GM23338 (cell line): ENCODE results near the gene VENTX. TPM values are rescaled to one million over a fixed set of nuclear protein-coding genes. Genes with fewer than 3 reads are reported as not detected.

ENCODE experiments used
- ATAC-seq: fragments of 200-7000 bp; cut with Tn5 transposase; 3 replicates; pipeline ENCODE4 v1.9.1; 2020
- DNase-seq: peaks from one replicate; pipeline ENCODE4 v3.0.0-alpha.2; 2015; ENCODE audit warnings: low spot score
- H2AFZ ChIP-seq: fragments of 200-600 bp; sonication (generic); 2 replicates; pipeline ENCODE4 v1.8.0; 2016; ENCODE audit warnings: antibody characterized with exemption, mild to moderate bottlenecking, moderate library complexity
- H3F3A ChIP-seq: fragments of 200-600 bp; sonication (generic); replicated peaks from 2 replicates; pipeline ENCODE4 v1.8.0; 2017; ENCODE audit warnings: antibody characterized with exemption, mixed run types, low read depth
- H3K27ac ChIP-seq: fragments of 200-600 bp; sonication (generic); 2 replicates; pipeline ENCODE4 v1.6.1; 2016; ENCODE audit warnings: low read depth
- H3K27me3 ChIP-seq: fragments of 200-600 bp; sonication (generic); 2 replicates; pipeline ENCODE4 v1.8.0; 2016; ENCODE audit warnings: mild to moderate bottlenecking, mixed run types, moderate library complexity; ENCODE audit not compliant: insufficient read depth
- H3K36me3 ChIP-seq: fragments of 200-600 bp; sonication (generic); 2 replicates; pipeline ENCODE4 v1.8.0; 2016; ENCODE audit warnings: mild to moderate bottlenecking; ENCODE audit not compliant: insufficient read depth
- H3K4me1 ChIP-seq: fragments of 200-600 bp; sonication (generic); 2 replicates; pipeline ENCODE4 v1.8.0; 2016; ENCODE audit warnings: mild to moderate bottlenecking, moderate library complexity; ENCODE audit not compliant: insufficient read depth
- H3K4me2 ChIP-seq: fragments of 200-600 bp; sonication (generic); 2 replicates; pipeline ENCODE4 v1.7.1; 2017; ENCODE audit warnings: mixed run types
- H3K4me3 ChIP-seq: fragments of 200-600 bp; sonication (generic); 2 replicates; pipeline ENCODE4 v1.6.1; 2016; ENCODE audit warnings: mixed run types
- H3K79me2 ChIP-seq: fragments of 200-600 bp; sonication (generic); replicated peaks from 2 replicates; pipeline ENCODE4 v1.8.0; 2017; ENCODE audit warnings: mild to moderate bottlenecking; ENCODE audit not compliant: insufficient read depth
- H3K9me2 ChIP-seq: fragments of 200-600 bp; sonication (generic); 2 replicates; pipeline ENCODE4 v1.8.0; 2017; ENCODE audit not compliant: insufficient read depth
- H4K20me1 ChIP-seq: fragments of 200-600 bp; sonication (generic); replicated peaks from 2 replicates; pipeline ENCODE4 v1.8.0; 2017; ENCODE audit warnings: mild to moderate bottlenecking; ENCODE audit not compliant: insufficient read depth
- H3K27ac Mint-ChIP-seq: 2 replicates; pipeline ENCODE4 v1.8.0; 2020; ENCODE audit warnings: inconsistent platforms, mild to moderate bottlenecking, moderate library complexity, mixed read lengths
- H3K27me3 Mint-ChIP-seq: 3 replicates; pipeline ENCODE4 v1.8.0; 2022; ENCODE audit warnings: low read depth, mild to moderate bottlenecking, moderate library complexity, mixed read lengths, inconsistent platforms; ENCODE audit not compliant: insufficient read depth, poor library complexity
- H3K36me3 Mint-ChIP-seq: 3 replicates; pipeline ENCODE4 v1.8.0; 2021; ENCODE audit warnings: low read depth, mild to moderate bottlenecking, inconsistent platforms, moderate library complexity, mixed read lengths
- H3K4me1 Mint-ChIP-seq: 3 replicates; pipeline ENCODE4 v1.8.0; 2020; ENCODE audit warnings: mild to moderate bottlenecking, inconsistent platforms, mixed read lengths
- H3K4me3 Mint-ChIP-seq: 3 replicates; pipeline ENCODE4 v1.8.0; 2021; ENCODE audit warnings: moderate library complexity, mild to moderate bottlenecking, inconsistent platforms, mixed read lengths
- H3K9me3 Mint-ChIP-seq: 3 replicates; pipeline ENCODE4 v1.8.0; 2020; ENCODE audit warnings: moderate library complexity, mild to moderate bottlenecking, inconsistent platforms, mixed read lengths
- CREB1 ChIP-seq: fragments of 250-450 bp; sonication (Bioruptor Pico); IDR thresholded peaks from 2 replicates; pipeline ENCODE4 v1.5.0; 2020; ENCODE audit warnings: low read depth, mild to moderate bottlenecking, moderate library complexity
- CTCF ChIP-seq, 2 experiments: fragments of 200-600 bp in 1 of 2; sonication (generic) in 1 of 2; conservative IDR thresholded peaks; 2 replicates each; pipeline versions ENCODE4 v1.5.1 to v1.6.1; 2016 to 2017; ENCODE audit warnings: antibody characterized with exemption in 2 of 2, low read depth in 2 of 2, mild to moderate bottlenecking in 2 of 2, moderate library complexity in 1 of 2
- ETS1 ChIP-seq: IDR thresholded peaks from 2 replicates; pipeline ENCODE4 v1.6.1; 2016; ENCODE audit warnings: antibody characterized with exemption
- EZH2 ChIP-seq: fragments of 200-600 bp; sonication (generic); IDR thresholded peaks from one replicate; pipeline ENCODE4 v1.8.0; 2017; ENCODE audit warnings: antibody characterized with exemption, mild to moderate bottlenecking, low read depth; ENCODE audit not compliant: unreplicated experiment
- EZH2phosphoT487 ChIP-seq: fragments of 200-600 bp; sonication (generic); IDR thresholded peaks from one replicate; pipeline ENCODE4 v1.8.1; 2018; ENCODE audit warnings: antibody characterized with exemption; ENCODE audit not compliant: unreplicated experiment
- JUNB ChIP-seq: IDR thresholded peaks from one replicate; pipeline ENCODE4 v1.6.1; 2016; ENCODE audit warnings: antibody characterized with exemption; ENCODE audit not compliant: unreplicated experiment
- NANOG ChIP-seq: IDR thresholded peaks from 2 replicates; pipeline ENCODE4 v1.6.1; 2016; ENCODE audit warnings: antibody characterized with exemption, borderline replicate concordance
- POLR2AphosphoS5 ChIP-seq: IDR thresholded peaks from 2 replicates; pipeline ENCODE4 v1.6.1; 2016; ENCODE audit warnings: antibody characterized with exemption, low read depth
- REST ChIP-seq: IDR thresholded peaks from one replicate; pipeline ENCODE4 v1.6.1; 2018; ENCODE audit warnings: antibody characterized with exemption; ENCODE audit not compliant: unreplicated experiment
- STAT1 ChIP-seq: IDR thresholded peaks from one replicate; pipeline ENCODE4 v1.6.1; 2016; ENCODE audit warnings: antibody characterized with exemption; ENCODE audit not compliant: unreplicated experiment
- ZNF114 ChIP-seq: fragments of 250-450 bp; sonication (Bioruptor Pico); IDR thresholded peaks from 2 replicates; pipeline ENCODE4 v1.5.0; 2020; ENCODE audit warnings: mild to moderate bottlenecking, moderate library complexity
- polyA plus RNA-seq: library from polyadenylated mRNA; unstranded; fragments of >200 nt; fragmentation: Nextera tagmentation; extraction: Ambion mirVana; gene quantifications from 2 replicates; pipeline ENCODE4 v1.2.1, GENCODE V29; 2016
- total RNA-seq: library from RNA; depleted of rRNA; stranded (reverse); fragments of >200 nt; shearing (Covaris generic); gene quantifications from 2 replicates; pipeline ENCODE4 v1.2.3, GENCODE V29; 2014

VENTX gene
- total and polyA plus RNA-seq, 2 experiments from 2014 or later: 4.8 to 8.1 TPM

GRCh38 chr10:133205146-133205545 lies 32.5 kb upstream of the VENTX start (continued):
- no peak for TF ChIP-seq CTCF (conservative IDR thresholded peaks at IDR 0.05; ENCODE audit: low read depth in 2 of 2)

GRCh38 chr10:133206356-133207040 lies 31.2 kb upstream of the VENTX start:
- no peaks in the 10 kb centered on the region for H3K36me3 ChIP-seq
- no peak overlapping the region for H3K27ac Mint-ChIP-seq
- H3F3A ChIP-seq: 0 out of 2 replicates have a peak, but pooled peaks cover 3% of the 10 kb centered on the region
- H4K20me1 ChIP-seq: no peaks in the 10 kb centered on the region
- DNase-seq (no peak), ATAC-seq (no peak)
- H3K9me3 Mint-ChIP-seq: no peaks in the 10 kb centered on the region; the same call in 2 of the 3 replicates
- H3K4me1 Mint-ChIP-seq: no peaks in the 10 kb centered on the region
- H3K27me3 Mint-ChIP-seq: peaks cover 2% of the 10 kb centered on the region
- no peak overlapping the region for H3K4me3 Mint-ChIP-seq
- H3K79me2 ChIP-seq: no peaks in the 10 kb centered on the region
- H3K27ac ChIP-seq: no peak overlapping the region
- no peak overlapping the region for H3K4me3 ChIP-seq
- H3K9me2 ChIP-seq: peaks cover 4% of the 10 kb centered on the region; the same call in 1 of the 2 replicates
- no peaks in the 10 kb centered on the region for H3K27me3 ChIP-seq
- H3K4me1 ChIP-seq: no peaks in the 10 kb centered on the region
- H3K36me3 Mint-ChIP-seq: no peaks in the 10 kb centered on the region
- H3K4me2 ChIP-seq: no peak overlapping the region
- no peak overlapping the region for H2AFZ ChIP-seq
- TF ChIP-seq STAT1 (no peak), EZH2 (no peak), POLR2AphosphoS5 (no peak), JUNB (no peak), CREB1 (CRISPR knock-in tag) (no peak), REST (no peak), EZH2phosphoT487 (no peak), NANOG (no peak), CTCF (conservative IDR thresholded peaks at IDR 0.05; ENCODE audit: low read depth in 2 of 2) (no peak), ETS1 (no peak), ZNF114 (CRISPR knock-in tag) (no peak)
